NT2/D1 (cell line): Measurements from ENCODE around the gene TSHZ3.

ENCODE experiments used
- DNase-seq: peaks from one replicate; pipeline ENCODE4 v3.0.0-alpha.2; 2011; ENCODE audit warnings: low read depth, low spot score
- H3K27me3 ChIP-seq: 2 replicates; pipeline ENCODE4 v1.6.0; 2011; ENCODE audit warnings: mild to moderate bottlenecking; ENCODE audit not compliant: insufficient read length, insufficient read depth
- H3K36me3 ChIP-seq: 2 replicates; pipeline ENCODE4 v1.6.1; 2011; ENCODE audit warnings: mild to moderate bottlenecking, low read length, mixed read lengths; ENCODE audit not compliant: insufficient read depth, insufficient read length
- H3K4me1 ChIP-seq: 2 replicates; pipeline ENCODE4 v1.5.1; 2011; ENCODE audit not compliant: insufficient read depth, insufficient read length
- H3K4me3 ChIP-seq: 2 replicates; pipeline ENCODE4 v1.5.1; 2011; ENCODE audit warnings: low read depth; ENCODE audit not compliant: insufficient read length
- H3K9ac ChIP-seq: 2 replicates; pipeline ENCODE4 v1.6.0; 2011; ENCODE audit warnings: low read depth; ENCODE audit not compliant: insufficient read length
- H3K9me3 ChIP-seq: 2 replicates; pipeline ENCODE4 v1.5.1; 2011; ENCODE audit warnings: mild to moderate bottlenecking, low read length; ENCODE audit not compliant: insufficient read depth
- SUZ12 ChIP-seq: IDR thresholded peaks from 2 replicates; pipeline ENCODE4 v1.6.1; 2011; ENCODE audit not compliant: insufficient read length, insufficient read depth; ENCODE audit errors: extremely low read depth
- YY1 ChIP-seq: IDR thresholded peaks from 2 replicates; pipeline ENCODE4 v1.6.1; 2011; ENCODE audit not compliant: insufficient read length, insufficient read depth
- ZNF274 ChIP-seq: IDR thresholded peaks from 2 replicates; pipeline ENCODE4 v1.6.1; 2011; ENCODE audit warnings: mild to moderate bottlenecking, low read depth, low read length

TSHZ3 gene

DNA sequence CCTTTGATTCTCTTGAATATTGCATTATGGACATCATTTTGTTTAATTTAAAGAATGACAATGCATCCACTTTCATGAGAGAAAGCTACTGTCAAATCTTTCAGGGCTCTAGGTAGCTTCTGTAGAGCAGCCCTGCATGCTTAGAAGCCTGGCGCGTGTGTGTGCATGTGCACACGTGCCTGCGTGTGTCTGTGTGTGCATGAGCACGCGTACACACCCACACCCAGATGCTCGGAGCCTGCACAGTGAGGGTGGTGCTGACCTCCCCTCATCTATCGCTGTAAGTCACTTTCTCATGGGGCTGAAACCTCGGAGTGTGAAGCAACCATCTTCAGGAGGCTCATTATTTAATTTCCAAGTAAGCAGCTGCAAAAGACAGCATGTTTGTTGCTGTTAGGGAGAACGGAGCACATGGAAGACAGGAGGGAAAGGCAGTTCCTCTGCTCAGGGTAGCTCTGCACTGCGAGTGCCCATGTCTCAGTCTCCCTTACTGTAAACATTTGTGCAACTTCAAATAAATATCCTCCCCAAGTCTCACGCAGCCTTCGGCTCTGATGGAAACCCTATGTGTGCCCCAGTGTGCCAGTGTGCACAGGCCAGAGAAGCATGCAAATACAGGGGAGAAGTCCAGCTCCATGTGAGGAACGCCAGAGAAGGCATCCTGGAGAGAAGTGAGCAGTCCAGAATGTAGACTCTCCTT lies 22.8 kb downstream of the TSHZ3 start:
- no peak overlapping the region for H3K4me3 ChIP-seq
- DNase-seq: no peak
- TF ChIP-seq ZNF274: no peak
- TF ChIP-seq YY1: no peak
- TF ChIP-seq SUZ12: no peak
- no peaks in the 10 kb centered on the region for H3K36me3 ChIP-seq
- H3K9me3 ChIP-seq: no peaks in the 10 kb centered on the region
- H3K9ac ChIP-seq: no peak overlapping the region
- H3K4me1 ChIP-seq: no peaks in the 10 kb centered on the region
- no peaks in the 10 kb centered on the region for H3K27me3 ChIP-seq

DNA sequence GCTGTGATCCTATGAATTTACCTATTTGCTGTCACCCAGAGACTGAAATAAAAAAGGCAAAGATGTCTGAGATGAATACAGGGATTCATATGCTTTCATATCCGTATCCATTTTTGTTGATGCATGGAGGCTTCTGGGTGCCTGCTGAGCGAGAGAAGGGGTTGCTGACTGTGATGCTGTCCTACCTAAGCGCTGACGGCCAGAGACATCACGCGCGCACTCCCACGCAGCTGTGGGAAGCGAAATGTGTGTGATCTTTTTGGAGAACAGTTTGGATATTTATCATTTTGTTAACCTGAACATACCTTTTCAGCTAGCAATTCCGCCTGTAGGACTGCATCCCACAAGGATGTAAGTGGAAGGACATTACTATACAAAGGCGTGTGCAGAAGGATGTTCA lies 23.9 kb downstream of the TSHZ3 start:
- TF ChIP-seq SUZ12 (no peak), YY1 (no peak), ZNF274 (no peak)
- Histone ChIP-seq H3K27me3 (no peaks in the 10 kb centered on the region), H3K36me3 (no peaks in the 10 kb centered on the region), H3K4me1 (no peaks in the 10 kb centered on the region), H3K9ac (no peak overlapping the region), H3K9me3 (no peaks in the 10 kb centered on the region), H3K4me3 (no peak overlapping the region)
- no peak for DNase-seq

GRCh38 chr19:31319465-31319864 lies 29.8 kb downstream of the TSHZ3 start:
- Histone ChIP-seq H3K36me3 (no peaks in the 10 kb centered on the region), H3K4me3 (no peak overlapping the region), H3K27me3 (no peaks in the 10 kb centered on the region), H3K4me1 (peaks cover 3% of the 10 kb centered on the region), H3K9ac (no peak overlapping the region), H3K9me3 (no peaks in the 10 kb centered on the region)
- TF ChIP-seq YY1: no peak
- TF ChIP-seq SUZ12: no peak
- no peak for TF ChIP-seq ZNF274
- DNase-seq: no peak

- Histone ChIP-seq H3K36me3 (no peaks in the 10 kb centered on the region), H3K9me3 (no peaks in the 10 kb centered on the region), H3K9ac (no peak overlapping the region), H3K4me3 (no peak overlapping the region), H3K4me1 (peaks cover 3% of the 10 kb centered on the region), H3K27me3 (no peaks in the 10 kb centered on the region)
- TF ChIP-seq ZNF274: no peak
- no peak for DNase-seq
These were observed 30.3 kb downstream of the TSHZ3 start for GRCh38 chr19:31318790-31319425.

DNA sequence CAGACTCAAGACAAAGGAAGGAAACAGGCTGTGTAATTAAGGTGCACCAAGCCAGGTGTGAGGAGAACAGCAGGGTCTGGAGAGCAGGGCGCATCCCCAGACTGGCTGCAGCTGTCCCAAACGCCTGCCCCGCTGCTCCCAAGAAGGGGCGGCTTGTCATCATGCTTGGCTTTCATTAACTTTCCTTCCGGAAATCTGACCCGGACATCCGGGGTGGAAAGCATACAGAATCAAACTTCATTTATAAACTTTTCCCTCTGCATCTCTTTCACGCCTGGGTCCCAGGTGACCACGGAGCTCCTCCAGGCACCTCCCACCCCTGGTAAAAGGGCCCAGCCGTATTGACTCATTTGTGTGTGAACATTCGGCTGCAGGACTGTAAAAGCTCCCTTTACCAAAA lies 31.7 kb downstream of the TSHZ3 start:
- Histone ChIP-seq H3K36me3 (no peaks in the 10 kb centered on the region), H3K4me1 (peaks cover 3% of the 10 kb centered on the region), H3K9ac (no peak overlapping the region), H3K9me3 (no peaks in the 10 kb centered on the region), H3K4me3 (no peak overlapping the region), H3K27me3 (no peaks in the 10 kb centered on the region)
- TF ChIP-seq SUZ12 (no peak), ZNF274 (no peak), YY1 (no peak)
- no peak for DNase-seq

DNA sequence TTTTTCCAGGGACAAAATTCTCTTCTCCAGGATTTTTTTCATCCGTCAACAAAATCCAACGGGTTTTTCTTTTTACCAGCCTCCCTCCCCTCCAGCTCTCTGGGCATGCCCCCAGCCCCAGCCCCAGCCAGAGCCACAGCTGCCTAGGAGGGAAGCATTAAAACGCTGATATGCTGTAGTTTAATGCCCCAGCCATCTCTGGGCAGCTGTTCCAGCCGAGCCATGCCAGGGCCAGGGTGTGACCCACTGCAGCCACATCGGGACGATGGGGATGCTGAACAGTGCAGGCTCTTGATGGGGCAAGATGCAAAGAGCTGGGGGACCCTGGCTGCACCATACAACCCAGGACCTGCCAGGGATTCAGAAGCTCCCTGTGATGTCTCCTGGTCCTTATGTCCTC lies 32.1 kb downstream of the TSHZ3 start:
- Histone ChIP-seq H3K4me3 (no peak overlapping the region), H3K27me3 (no peaks in the 10 kb centered on the region), H3K9me3 (no peaks in the 10 kb centered on the region), H3K9ac (no peak overlapping the region), H3K4me1 (peaks cover 3% of the 10 kb centered on the region), H3K36me3 (no peaks in the 10 kb centered on the region)
- DNase-seq: no peak
- TF ChIP-seq YY1 (no peak), SUZ12 (no peak), ZNF274 (no peak)

DNA sequence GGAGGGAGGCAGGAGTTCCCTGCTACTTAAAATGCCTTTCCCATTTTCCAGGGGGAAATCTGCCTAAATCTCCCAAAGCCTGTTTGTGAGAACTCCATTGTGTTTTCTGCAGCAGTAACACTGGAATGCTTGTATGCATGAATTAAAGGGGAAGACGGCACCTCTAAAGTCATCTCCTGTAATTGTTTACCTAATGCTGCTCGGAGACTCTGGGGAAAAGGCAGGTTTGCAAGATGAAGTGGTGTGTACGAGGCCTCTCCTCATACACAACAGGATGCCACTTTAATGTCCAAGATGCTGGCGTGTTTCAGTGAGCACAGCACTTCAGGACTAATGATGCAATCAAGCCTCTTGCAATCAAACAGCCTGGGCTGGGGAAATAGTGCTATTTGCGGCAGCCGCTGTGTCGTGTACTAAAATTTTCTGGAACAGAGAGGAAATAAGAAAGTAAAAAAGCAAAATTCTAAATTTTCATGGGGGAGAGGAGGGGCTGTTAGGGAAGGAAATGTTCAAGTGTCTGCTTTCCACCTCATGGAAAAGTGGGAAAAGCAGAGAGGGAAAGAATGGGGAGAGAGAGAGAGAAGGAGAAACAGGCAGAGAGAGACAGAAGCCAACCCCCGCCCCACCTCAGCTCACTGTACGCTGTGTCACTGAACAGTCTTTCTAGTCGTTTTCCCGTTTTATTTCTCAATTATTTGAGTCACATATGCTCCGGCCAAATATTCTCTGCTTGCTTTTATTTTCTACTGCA lies 32.9 kb downstream of the TSHZ3 start:
- H3K27me3 ChIP-seq: no peaks in the 10 kb centered on the region
- TF ChIP-seq SUZ12 (no peak), ZNF274 (no peak), YY1 (no peak)
- peak; percentile 54 for DNase-seq
- H3K9me3 ChIP-seq: no peaks in the 10 kb centered on the region
- H3K4me1 ChIP-seq: peaks cover 3% of the 10 kb centered on the region
- no peaks in the 10 kb centered on the region for H3K36me3 ChIP-seq
- no peak overlapping the region for H3K9ac ChIP-seq
- no peak overlapping the region for H3K4me3 ChIP-seq
